Stimulated activated CD4-positive, alpha-beta T cell treated with anti-CD3 and anti-CD28 coated beads, Interleukin-12 subunit alpha, Interleukin-12 subunit beta, amount 100 ng/mL, for 48 hours (primary cell): Measurements from ENCODE around the gene RBMS3.

ENCODE experiments used
- DNase-seq, 3 donors: peaks; one replicate each; pipeline ENCODE4 v3.0.0-alpha.2; 2020; ENCODE audit warnings: low read depth in 2 of 3, low spot score in 1 of 3

RBMS3 gene

DNA sequence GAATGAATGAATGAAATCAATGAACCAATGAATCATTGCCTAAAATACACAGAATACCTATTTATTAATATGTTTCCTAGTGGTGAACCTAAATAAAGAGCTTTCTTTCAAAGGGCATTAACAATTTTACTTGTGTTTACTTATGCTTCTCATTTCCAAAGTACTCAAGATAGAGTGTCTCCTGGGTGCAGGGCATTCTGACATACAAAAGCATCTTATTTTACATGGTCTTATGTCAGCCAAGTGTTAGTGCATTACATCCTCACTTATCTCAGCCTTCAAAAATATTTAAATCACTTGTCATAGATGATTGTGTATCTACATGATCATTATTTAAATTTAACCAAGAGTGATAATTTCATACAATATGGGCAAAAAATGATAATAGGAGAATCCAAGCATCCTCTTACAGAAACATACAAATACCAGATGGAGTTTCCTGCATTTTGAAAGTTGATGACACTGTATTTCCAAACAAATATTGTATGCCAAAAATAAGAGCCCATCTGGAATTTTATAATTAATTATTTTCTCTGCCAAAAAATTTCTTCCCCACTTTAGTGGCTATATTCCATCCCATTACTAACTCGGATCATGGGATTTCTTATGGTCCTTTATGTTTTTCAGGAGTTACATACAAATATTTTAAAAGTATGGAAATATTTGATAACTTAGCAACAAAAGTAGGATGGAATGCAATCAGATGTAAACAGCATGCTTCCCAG, 279.0 kb downstream of the RBMS3 start:
- no peak for DNase-seq

DNA sequence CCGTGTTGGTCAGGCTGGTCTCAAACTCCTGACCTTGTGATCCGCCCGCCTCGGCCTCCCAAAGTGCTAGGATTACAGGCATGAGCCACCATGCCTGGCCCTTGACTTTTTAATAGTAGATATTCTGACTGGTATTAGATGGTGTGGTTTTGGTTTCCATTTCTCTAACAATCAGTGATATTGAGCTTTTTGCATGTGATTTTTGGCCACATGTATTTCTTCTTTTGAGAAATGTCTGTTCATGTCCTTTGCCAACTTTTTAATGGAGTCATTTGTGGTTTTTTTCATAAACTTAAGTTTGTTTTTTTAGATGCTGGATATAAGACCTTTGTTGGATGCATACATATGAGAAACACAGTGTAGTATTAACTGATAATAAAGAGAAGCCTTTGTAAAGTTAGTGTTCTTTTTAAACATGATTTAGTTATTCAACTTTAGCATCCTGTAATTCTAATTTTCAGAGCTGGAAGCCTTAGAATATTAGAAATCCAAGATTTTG, 280.8 kb downstream of the RBMS3 start:
- no peak for DNase-seq

DNA sequence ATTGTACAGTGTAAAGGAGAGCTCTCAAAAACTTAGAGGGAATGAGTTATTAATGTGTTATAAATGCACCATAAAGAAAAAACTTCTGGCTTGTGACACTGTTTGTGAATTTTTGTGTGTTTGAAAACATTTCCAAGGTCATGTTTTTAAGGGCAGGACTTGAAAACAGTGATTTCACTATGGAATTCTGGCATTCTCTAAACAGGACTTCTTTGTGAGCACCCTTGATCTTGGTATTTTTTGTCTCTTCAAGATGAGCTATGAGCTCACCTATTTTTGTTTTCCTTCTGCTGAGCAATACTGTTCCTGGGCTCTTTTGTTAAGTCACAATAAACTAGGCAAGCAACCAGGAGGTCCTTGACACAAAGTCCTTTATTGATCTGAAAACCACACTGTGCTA, 284.4 kb downstream of the RBMS3 start:
- DNase-seq, result no peak

DNA sequence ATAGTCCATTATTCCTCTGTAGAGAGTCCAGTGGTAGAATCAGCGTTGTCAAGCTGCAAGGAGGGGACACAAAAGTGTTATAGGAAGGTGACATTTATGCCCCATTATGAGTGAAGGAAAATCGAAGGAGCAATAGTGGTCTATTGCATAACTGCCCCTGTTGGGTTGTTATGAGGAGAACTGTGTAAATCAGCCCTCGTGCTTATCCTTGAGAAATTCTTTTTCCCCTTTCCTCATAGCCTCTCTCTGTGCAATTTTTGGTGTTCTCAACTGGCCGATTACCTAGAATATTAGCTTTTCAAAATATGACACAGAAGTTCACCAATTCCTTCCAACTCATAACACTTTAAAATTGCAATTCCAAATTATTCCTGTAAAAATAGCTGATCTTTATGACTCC, 286.6 kb downstream of the RBMS3 start:
- no peak for DNase-seq

DNA sequence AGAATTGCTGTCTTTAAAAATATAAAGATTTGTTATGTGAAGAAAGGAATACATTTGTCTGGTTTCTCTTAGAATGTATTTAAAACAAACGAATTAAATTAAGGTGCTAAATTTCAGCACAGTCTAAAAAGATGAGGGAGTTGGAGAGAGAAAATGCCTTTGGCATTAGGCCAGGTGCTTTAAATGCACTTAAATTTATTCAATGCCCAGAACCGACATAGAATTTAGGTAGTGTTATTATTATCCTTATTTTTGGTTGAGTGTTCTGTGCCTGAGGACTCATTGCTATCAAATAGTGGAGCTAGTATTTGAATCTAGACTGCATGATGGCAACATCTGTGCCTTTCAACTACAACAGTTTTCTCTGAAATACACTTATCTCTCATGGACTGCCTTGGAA, 287.5 kb downstream of the RBMS3 start:
- DNase-seq, result no peak

DNA sequence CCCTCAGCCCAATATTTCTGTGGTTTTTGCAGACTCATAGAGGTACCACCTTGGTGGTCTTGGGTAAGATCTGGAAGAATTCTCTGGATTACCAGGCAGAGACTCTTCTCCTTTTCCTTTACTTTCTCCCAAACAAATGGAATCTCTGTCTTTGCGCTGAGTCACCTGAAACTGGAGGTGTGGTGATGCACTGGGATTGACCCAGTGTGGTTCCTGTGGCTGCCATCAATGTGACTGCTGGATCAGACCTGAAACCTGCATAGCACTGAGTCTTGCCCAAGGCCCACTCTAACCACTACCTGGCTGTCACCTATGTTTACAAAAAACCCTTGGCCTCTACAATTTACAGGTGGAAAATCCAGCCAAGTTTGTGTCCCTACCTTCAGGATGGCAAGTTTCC, 295.3 kb downstream of the RBMS3 start:
- no peak for DNase-seq

DNA sequence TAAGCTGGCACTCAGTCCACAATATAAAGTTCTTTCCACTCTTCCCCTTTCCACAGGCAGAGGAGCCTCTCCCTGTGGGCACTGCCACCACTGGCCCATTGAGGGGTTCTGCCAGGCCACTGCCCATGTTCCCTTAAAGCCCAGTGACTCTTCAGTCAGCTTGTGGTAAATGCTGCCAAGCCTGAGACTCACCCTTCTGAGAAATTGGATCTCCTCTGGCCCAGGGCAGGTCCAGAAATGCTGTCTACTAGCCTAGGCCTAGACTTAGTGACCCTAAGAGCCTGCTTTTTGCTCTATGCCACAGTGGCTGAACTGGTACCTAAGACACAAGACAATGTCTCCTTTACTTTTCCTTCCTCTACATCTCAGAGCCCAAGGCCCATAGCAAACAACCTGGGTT, 295.8 kb downstream of the RBMS3 start:
- no peak for DNase-seq

DNA sequence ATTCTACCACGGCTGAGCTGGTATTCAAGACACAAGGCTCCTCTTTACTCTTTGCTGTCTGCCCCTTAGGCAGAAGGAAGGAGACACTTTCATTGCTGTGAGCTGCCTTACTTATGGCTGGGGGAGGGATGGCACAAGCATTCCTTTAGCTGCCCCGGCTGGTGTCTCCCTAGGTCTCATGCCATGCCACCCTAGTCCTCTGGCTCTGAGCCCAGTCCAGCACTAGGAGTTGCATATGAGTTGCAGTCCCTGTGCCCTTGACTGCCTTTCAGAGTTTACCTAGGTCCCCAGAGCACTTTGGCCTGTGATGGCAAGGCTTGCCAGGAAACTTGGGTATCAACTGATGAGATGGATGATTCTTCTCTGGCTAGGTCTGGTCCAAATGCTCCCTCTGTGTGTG, 296.4 kb downstream of the RBMS3 start:
- no peak for DNase-seq

DNA sequence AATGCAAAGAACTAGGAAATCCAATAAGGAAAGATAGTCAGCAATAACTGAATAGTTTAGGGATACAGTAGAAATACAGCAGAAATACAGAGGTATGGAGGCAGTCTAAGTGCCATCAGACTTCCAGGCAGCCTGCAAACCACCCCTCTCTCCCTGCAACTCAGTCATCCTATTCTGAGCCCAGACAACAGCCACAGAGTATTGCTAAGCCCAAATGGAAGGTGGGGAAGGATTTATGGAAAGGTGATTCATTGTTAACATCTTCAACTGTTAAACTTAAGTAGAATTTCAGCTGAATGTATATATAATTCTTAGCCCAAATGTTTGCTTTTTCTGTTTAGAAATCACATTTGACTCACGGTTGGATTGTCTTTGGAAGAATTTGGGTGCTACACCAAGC, 300.4 kb downstream of the RBMS3 start:
- DNase-seq, result no peak

DNA sequence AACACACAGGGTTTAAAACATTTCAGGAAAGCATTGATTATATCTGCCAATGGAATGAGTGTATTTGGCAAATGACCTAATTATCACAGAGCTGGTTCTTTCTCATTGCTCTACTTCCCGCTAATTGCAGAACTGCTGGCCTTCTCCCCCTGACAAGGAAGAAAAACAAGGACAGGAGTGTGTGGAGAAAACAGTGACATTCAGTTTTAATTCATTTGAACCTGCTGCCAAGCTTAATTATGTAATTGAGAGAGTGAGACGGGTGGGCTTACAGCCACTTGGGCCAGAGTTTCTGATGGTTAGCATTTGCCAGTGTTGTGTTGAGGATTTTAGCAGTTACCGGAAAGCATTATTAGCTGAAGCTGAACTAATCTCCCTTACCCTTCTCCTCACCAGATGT, 301.4 kb downstream of the RBMS3 start:
- no peak for DNase-seq

DNA sequence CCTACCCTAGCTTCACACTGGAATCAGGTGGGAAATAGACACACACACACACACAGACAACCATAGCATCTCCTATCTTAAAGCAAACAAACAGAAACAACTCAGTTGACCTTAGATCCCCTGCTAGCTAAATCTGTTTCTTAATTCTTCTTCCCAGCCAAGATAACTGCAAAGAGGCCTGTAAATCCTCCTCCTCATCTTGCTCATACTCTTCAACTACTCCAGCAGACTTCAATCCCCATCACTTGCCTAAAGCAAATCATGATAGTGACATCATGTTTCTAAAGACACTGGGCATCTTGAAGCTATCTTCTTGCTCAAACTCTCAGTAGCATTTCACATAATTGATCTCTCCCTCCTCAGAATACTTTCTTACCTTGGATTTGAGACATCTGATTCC, 303.0 kb downstream of the RBMS3 start:
- no peak for DNase-seq

DNA sequence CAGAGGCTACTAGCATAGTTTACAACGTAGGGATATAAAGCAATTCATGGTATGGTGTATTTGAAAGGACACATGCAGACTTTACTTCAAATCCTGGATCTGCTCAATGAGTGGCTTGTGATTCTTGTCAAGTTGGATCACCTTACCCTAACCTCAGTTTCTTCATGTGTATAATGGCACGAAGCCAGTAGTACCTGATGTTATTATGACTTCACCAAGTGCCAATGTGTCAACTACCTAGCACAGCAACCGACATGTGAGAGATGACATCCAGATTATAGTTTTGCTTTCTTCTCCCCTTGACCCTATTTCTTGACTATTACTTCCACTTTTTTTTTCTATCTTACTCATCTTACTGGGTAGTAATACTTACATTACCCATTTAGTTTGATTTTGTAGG, 304.5 kb downstream of the RBMS3 start:
- no peak for DNase-seq

DNA sequence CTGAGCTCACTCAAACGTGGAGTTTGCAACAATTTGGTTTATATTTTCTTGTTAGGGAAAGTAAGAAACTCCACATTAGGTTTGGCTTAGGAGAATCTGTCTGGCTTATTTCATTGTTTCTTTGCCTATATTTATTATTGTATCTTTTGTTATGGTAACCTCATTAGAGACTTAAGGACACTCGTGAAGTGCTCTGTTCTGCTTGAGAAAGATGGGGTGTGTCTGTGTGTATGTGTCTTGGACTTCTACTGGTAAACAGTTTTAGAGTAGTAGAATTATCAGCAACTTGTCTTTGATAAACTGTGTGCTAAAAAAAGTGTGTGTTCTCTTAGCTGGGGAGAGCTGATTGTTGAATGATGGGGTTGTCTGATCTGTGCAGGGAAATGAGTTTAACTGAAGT, 306.5 kb downstream of the RBMS3 start:
- no peak for DNase-seq

DNA sequence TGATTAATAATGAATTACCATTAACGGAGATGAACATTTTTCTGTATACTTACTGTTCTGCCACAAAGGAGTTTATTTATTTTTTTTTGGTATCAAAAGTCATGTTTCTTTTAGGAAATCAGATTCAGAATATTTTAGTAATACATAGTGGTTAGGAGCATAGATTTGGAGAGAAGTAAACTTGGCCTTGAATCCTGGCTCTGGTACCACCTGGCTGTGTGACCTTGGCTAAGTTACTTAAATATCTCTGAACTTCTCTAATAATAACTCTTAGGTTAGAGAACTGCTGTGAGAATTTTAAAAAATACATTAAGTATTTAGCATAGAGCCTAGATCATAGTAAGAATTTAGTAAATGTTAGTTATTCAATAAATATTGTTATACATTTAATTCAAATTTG, 309.1 kb downstream of the RBMS3 start:
- no peak for DNase-seq

DNA sequence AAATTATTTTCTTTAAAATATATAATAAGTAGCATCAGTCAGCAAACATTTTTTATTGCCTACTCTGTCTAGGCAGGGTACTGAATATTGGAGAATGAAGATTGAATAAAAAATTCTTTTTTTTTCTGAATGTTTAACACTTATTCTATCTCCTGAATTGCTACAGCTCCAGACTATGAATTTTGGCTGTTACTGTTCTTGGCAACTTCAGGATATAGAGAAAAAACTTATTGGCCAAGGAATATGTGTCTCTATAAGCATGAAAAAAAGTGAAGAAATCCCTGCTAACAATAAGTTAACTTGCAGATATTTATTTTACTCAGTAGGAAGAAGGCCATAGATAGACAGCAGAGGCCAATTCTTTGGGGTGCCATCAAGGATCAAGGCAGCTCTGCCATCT, 309.6 kb downstream of the RBMS3 start:
- DNase-seq, result no peak

DNA sequence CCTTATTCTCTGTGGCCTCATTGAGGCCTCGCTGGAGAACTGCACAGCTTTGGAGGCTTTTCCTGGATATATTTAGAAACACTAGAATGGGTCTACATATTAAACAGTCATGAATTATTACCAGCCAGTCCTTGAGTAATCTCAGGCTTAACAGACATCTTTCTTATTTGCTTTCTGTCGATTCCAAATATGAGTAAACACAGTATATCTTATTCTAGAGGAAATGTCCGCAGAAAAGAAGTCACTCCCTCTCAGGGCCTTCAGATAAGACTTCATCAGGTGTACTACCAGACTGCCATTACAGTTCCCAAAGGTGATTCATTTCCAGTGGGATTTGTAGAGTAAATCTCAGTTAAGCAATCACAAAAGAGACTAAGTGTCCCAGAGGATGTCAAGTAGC, 310.7 kb downstream of the RBMS3 start:
- no peak for DNase-seq

DNA sequence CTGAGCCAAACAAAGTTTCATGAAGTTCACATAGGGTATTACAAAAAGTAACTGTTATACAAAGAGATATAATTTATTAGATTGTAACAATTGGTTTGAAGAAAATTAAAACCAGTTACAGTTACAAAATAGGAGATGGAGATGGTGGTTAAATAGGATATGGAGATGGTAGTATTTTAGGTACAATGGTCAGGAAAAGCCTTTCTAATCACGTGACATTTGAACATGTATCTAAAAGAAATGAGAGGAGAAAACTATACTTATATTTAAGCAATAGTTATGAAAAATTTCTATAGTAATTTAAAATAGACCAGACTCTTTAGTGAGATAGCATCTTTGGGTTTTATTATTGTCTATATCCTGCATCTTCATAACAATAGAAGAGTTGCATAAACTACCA, 312.9 kb downstream of the RBMS3 start:
- DNase-seq, result no peak

DNA sequence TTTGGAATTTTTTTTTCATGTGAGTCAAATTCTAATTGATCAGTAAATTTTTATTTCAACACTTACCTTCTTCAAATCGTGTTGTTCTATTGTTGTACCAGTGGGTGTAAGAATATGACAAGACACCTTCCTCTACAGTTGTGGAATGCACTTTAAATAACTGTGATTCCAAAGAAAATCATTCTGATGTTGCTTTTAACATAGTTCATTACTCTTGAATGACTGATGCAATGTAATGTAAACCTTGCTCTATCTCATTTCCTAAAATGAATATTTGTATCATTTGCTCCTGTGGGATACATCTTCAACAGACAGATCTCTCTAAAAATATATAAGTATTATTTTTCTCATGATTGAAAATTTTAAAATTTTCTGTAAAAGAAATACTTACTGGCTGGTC, 313.4 kb downstream of the RBMS3 start:
- no peak for DNase-seq

DNA sequence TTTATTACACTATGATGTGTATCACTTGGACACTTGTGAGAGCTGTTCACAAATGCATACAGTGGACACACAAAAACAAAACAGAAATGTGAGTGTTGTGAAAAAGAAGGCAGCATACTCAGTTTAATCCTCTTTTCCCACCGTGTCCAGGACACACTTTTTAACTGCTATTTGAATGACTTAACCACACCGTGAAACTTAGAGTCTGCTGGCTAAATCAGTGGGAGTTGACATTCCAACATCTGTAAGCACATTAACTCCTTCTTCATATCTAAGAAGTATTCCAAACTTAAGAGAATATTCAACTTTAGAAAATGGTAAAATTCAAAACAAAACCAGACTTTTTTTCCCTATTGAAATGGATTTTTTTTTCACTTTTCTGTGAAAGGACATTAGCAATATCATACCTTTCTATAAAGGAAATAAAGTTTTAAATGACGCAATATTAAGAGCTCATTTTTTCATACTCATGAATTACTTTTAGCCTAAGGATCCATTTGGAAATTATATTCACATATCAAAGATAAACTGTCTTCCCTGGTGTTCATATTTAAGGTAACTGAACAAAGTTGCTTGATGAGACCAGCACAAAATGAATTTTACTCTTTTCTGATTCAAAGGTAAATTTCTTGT, 316.6 kb downstream of the RBMS3 start:
- no peak for DNase-seq

DNA sequence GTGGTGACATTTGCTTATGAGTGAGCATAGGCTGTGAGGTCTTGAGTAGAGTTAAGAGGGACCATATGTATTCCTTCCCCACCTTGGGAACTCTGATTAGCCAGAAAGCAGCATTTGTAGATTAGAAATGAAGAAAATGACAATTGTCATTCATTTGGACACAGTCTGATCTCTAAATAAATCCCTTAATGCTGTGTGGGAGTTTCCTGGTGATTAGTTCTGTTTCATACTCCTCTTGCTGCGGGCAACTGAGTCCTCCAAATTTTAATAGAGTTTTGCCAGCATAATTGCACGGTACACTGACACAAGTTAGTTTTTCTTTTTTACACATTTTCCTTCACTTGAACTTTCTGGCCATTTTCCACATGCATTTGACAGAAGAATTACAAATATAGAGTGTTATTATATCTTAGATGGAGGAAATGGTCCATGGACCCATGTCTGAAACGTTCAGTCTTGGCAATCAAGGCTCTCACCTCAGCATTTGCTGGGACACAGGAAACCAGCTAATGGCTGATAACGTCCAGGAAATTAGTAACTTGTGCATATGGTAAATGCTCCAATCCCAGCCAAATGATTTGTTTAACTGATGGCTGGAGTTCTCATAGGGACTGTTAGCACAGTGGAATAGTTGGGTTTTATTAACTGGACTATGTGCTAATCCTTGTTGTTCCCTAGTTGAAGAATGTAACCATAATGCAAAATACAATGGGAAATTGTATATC, 321.2 kb downstream of the RBMS3 start:
- no peak for DNase-seq

DNA sequence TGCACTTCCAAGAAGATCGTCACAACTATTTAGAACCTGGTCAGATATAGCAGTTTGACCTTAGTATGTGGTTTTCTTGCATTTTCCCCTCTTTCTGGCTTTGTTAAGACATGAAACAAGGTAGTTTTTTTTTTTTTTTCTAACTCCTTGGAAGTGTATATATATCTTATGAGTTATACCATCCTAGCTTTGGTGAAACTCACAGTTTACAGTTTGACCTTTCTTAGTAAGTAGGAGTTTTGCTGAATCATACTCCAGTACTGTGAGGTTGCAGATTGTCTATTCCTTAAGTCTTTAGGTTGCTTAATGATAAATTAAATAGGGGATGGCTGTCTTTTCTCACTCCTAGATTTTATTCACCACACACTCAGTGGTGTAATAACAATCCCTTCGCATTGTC, 325.0 kb downstream of the RBMS3 start:
- no peak for DNase-seq

DNA sequence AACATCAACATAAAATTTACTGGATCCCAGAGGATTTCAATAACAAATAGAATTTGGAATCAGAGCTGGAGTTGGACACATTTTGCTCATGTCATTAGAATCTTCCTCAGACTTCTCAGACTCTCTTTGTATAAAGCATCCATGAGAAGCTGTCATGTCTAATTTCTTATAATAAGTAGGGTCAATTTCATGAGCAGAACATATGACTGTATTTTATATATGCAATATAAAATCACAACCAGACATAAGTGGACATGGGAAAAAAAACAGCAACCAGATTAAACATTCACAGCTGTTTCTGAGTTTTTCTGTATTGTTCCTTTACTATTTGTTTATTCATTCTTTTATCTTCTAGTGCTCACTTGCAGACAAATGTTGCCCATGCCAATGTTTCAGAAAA, 325.5 kb downstream of the RBMS3 start:
- DNase-seq, result no peak
